Liver (tissue), 3 donors: Measurements from ENCODE around the gene BDH1.

Experiments
- CTCF ChIP-seq: fragments of 150-350 bp; IDR thresholded peaks from 2 replicates; pipeline ENCODE4 v1.5.1; 2017; ENCODE audit warnings: improper control_type of control experiment, low read depth, low read length; ENCODE audit not compliant: missing input control
- GABPA ChIP-seq, 2 donors: IDR thresholded peaks in 1 of 2; conservative IDR thresholded peaks in 1 of 2; 2 replicates each; pipeline ENCODE4 v1.6.1; 2016; ENCODE audit warnings: antibody characterized with exemption in 2 of 2, mild to moderate bottlenecking in 1 of 2, moderate library complexity in 1 of 2
- RXRA ChIP-seq, 2 donors: IDR thresholded peaks; 2 replicates each; pipeline ENCODE4 v1.6.1; 2017 to 2018; ENCODE audit warnings: antibody characterized with exemption in 2 of 2, mild to moderate bottlenecking in 1 of 2
- SP1 ChIP-seq: IDR thresholded peaks from 2 replicates; pipeline ENCODE4 v1.6.1; 2018; ENCODE audit warnings: antibody characterized with exemption, mild to moderate bottlenecking
- TAF1 ChIP-seq: conservative IDR thresholded peaks from 2 replicates; pipeline ENCODE4 v1.6.1; 2016; ENCODE audit warnings: antibody characterized with exemption, mild to moderate bottlenecking
- TF ChIP-seq, protein P1 (sequence below): IDR thresholded peaks from 2 replicates; pipeline ENCODE4 v1.6.1; 2016; ENCODE audit warnings: antibody characterized with exemption
- TF ChIP-seq, protein P2 (sequence below): IDR thresholded peaks from 2 replicates; pipeline ENCODE4 v1.6.1; 2016; ENCODE audit warnings: antibody characterized with exemption, mild to moderate bottlenecking
- donor health status: healthy.
- donor health status: healthy.

- no peak for TF ChIP-seq CTCF
- TF ChIP-seq SP1 = no peak
- TF ChIP-seq, protein P1, sequence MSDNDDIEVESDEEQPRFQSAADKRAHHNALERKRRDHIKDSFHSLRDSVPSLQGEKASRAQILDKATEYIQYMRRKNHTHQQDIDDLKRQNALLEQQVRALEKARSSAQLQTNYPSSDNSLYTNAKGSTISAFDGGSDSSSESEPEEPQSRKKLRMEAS = no peak
- TF ChIP-seq GABPA (IDR thresholded peaks at IDR 0.05 in 1 of 2, conservative IDR thresholded peaks at IDR 0.05 in 1 of 2) = no peak
- TF ChIP-seq, protein P2, sequence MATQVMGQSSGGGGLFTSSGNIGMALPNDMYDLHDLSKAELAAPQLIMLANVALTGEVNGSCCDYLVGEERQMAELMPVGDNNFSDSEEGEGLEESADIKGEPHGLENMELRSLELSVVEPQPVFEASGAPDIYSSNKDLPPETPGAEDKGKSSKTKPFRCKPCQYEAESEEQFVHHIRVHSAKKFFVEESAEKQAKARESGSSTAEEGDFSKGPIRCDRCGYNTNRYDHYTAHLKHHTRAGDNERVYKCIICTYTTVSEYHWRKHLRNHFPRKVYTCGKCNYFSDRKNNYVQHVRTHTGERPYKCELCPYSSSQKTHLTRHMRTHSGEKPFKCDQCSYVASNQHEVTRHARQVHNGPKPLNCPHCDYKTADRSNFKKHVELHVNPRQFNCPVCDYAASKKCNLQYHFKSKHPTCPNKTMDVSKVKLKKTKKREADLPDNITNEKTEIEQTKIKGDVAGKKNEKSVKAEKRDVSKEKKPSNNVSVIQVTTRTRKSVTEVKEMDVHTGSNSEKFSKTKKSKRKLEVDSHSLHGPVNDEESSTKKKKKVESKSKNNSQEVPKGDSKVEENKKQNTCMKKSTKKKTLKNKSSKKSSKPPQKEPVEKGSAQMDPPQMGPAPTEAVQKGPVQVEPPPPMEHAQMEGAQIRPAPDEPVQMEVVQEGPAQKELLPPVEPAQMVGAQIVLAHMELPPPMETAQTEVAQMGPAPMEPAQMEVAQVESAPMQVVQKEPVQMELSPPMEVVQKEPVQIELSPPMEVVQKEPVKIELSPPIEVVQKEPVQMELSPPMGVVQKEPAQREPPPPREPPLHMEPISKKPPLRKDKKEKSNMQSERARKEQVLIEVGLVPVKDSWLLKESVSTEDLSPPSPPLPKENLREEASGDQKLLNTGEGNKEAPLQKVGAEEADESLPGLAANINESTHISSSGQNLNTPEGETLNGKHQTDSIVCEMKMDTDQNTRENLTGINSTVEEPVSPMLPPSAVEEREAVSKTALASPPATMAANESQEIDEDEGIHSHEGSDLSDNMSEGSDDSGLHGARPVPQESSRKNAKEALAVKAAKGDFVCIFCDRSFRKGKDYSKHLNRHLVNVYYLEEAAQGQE = no peak
- no peak for TF ChIP-seq TAF1
- TF ChIP-seq RXRA (IDR thresholded peaks at IDR 0.05) = no peak
Observed at GRCh38 chr3:197493049-197493448, 62.7 kb downstream of the BDH1 start.
